ENCODE data around the gene AK4. TPM values are rescaled to one million over a fixed set of nuclear protein-coding genes. Genes with fewer than 3 reads are reported as not detected.
"Not testable (repeated sequence)": the region's sequence is repeated elsewhere in the genome, so short reads cannot be mapped to it uniquely, and the experiment has no call there.

The AK4 gene
- total RNA-seq, 4 donors from 2014 or later: 32.2 to 46.3 (median 39.6) TPM

GRCh38 chr1:65151641-65152040, 3.6 kb downstream of the AK4 start:
- Histone ChIP-seq H3K36me3 (no peaks in the 10 kb centered on the region), H3K4me1 (peaks cover 5 to 48% (median 9%) of the 10 kb centered on the region in 3 donors), H3K9me3 (no peaks in the 10 kb centered on the region), H3K4me3 (no peak overlapping the region), H3K27ac (no peak overlapping the region), H3K27me3 (peaks cover 0 to 12% (median 0%) of the 10 kb centered on the region in 4 donors)
- DNase-seq: no peak
- intact Hi-C loops (cut with DNase I): loop anchor here (10.0 kb wide), 1 partner anchor 53 kb away; no protein-coding TSS in a partner anchor
- WGBS, 2 donors: 53 to 73% methylated on average over 1 of the region's 1 CpG
- TF ChIP-seq, protein P1, sequence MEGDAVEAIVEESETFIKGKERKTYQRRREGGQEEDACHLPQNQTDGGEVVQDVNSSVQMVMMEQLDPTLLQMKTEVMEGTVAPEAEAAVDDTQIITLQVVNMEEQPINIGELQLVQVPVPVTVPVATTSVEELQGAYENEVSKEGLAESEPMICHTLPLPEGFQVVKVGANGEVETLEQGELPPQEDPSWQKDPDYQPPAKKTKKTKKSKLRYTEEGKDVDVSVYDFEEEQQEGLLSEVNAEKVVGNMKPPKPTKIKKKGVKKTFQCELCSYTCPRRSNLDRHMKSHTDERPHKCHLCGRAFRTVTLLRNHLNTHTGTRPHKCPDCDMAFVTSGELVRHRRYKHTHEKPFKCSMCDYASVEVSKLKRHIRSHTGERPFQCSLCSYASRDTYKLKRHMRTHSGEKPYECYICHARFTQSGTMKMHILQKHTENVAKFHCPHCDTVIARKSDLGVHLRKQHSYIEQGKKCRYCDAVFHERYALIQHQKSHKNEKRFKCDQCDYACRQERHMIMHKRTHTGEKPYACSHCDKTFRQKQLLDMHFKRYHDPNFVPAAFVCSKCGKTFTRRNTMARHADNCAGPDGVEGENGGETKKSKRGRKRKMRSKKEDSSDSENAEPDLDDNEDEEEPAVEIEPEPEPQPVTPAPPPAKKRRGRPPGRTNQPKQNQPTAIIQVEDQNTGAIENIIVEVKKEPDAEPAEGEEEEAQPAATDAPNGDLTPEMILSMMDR (IDR thresholded peaks at IDR 0.05): no peak
- TF ChIP-seq POLR2A (IDR thresholded peaks at IDR 0.05): no peak

- 72 to 75% methylated on average over 4 of the region's 4 CpGs for whole genome bisulfite sequencing, 2 donors
- DNase-seq: no peak
- Histone ChIP-seq H3K4me3 (no peak overlapping the region), H3K9me3 (no peaks in the 10 kb centered on the region), H3K27me3 (peaks cover 0 to 4% (median 0%) of the 10 kb centered on the region in 4 donors), H3K27ac (no peak overlapping the region), H3K4me1 (peaks cover 0 to 40% (median 5%) of the 10 kb centered on the region in 3 donors), H3K36me3 (no peaks in the 10 kb centered on the region)
- no peak for TF ChIP-seq POLR2A (IDR thresholded peaks at IDR 0.05)
- TF ChIP-seq, protein P1 (IDR thresholded peaks at IDR 0.05): no peak
- intact Hi-C loops (cut with DNase I): loop anchor here (10.0 kb wide), 1 partner anchor 51 kb away; no protein-coding TSS in a partner anchor
Observed at GRCh38 chr1:65153635-65154034, 5.6 kb downstream of the AK4 start.

DNA sequence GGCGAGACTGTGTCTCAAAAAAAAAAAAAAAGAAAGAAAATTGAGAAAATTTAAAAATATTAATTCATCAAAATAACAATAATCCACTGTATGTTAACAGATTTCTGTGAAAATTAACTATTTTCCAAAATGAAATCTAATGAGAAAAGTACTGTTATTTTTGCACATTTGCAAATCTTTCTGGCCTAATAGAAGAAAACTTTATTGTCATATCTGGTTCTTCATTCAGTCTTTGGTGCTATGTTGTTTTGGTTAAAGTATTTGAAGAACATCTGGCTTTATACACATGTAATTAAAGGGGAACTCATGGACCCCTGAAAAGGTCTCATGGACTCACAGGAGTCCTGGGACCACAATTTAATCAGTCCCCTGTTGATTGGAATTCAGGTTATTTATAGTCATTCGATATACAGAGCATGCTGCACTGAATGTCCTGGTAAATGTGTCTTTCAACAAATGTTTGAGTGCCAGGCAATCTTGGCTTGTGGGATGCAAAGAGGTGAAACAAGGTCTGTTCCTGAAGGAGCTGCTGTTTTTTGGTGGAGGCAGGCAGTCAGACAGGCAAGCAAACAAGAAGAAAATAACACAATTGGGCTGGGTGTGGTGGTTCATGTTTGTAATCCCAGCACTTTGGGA, 9.0 kb downstream of the AK4 start:
- no peak for DNase-seq
- no peaks in the 10 kb centered on the region for H3K9me3 ChIP-seq
- H3K27ac ChIP-seq: no peak overlapping the region
- no peaks in the 10 kb centered on the region for H3K27me3 ChIP-seq
- no peak overlapping the region for H3K4me3 ChIP-seq
- WGBS, 2 donors: 83 to 86% methylated on average over 2 of the region's 2 CpGs
- no peak for TF ChIP-seq POLR2A (IDR thresholded peaks at IDR 0.05)
- TF ChIP-seq, protein P1 (IDR thresholded peaks at IDR 0.05): no peak
- no peaks in the 10 kb centered on the region for H3K36me3 ChIP-seq
- intact Hi-C loops (cut with DNase I): loop anchor here (10.0 kb wide), 1 partner anchor 48 kb away; no protein-coding TSS in a partner anchor
- peaks cover 0 to 16% (median 0%) of the 10 kb centered on the region in 3 donors for H3K4me1 ChIP-seq

- Histone ChIP-seq H3K9me3 (no peaks in the 10 kb centered on the region), H3K4me3 (no peak overlapping the region), H3K4me1 (peaks cover 0 to 16% (median 0%) of the 10 kb centered on the region in 3 donors), H3K27ac (no peak overlapping the region), H3K36me3 (no peaks in the 10 kb centered on the region), H3K27me3 (no peaks in the 10 kb centered on the region)
- 88 to 90% methylated on average over 4 of the region's 4 CpGs for WGBS, 2 donors
- no peak for DNase-seq
- TF ChIP-seq POLR2A (IDR thresholded peaks at IDR 0.05): no peak
- TF ChIP-seq, protein P1 (IDR thresholded peaks at IDR 0.05): no peak
- intact Hi-C loops (cut with DNase I): loop anchor here (10.0 kb wide), 1 partner anchor 47 kb away; no protein-coding TSS in a partner anchor
Observed at GRCh38 chr1:65157546-65157941, 9.5 kb downstream of the AK4 start.

DNA sequence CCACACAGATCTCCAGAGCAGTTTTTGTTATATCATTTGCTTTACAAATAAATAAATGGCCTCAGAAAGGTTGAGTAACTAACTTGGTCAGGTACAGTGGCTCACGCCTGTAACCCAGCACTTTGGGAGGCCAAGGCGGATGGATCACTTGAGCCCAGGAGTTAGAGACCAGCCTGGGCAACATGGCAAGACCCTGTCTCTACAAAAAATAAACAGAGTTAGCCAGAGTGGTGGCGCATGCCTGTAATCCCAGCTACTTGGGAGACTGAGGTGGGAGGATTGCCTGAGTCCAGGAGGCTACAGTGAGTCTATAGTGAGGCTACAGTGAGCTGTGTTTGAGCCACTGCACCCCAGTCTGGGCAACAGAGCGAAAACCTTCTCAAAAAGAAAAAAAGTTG, 11.3 kb downstream of the AK4 start:
- not testable (repeated sequence) for H3K9me3 ChIP-seq, H3K27me3 ChIP-seq, DNase-seq, H3K36me3 ChIP-seq, H3K4me3 ChIP-seq, H3K27ac ChIP-seq
- WGBS, 2 donors: 81 to 96% methylated on average over 4 of the region's 4 CpGs
- peaks cover 0 to 18% (median 3%) of the 10 kb centered on the region in 3 donors for H3K4me1 ChIP-seq
- intact Hi-C loops (cut with DNase I): loop anchor here (10.0 kb wide), 1 partner anchor 46 kb away; no protein-coding TSS in a partner anchor

Data from esophagus squamous epithelium (tissue), 5 donors.